ENCODE measurements around the gene PIK3C3.

Gene PIK3C3

DNA sequence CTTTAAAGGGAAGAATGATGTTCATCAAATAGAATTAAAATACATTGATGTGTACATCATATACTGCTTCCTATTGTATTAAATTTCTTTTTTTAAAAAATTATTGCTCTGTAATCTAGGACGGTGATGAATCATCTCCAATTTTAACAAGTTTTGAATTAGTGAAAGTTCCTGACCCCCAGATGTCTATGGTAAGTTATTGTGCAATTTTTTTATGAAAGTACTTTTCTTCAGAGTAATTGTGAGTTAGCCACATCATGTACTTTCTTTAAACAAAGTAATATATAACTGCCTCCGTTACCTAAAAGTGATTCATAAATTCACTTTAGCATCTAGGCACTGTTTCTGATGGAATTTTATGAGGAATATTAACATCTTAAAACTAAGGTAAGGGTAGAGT lies 38.1 kb downstream of the PIK3C3 start:
- H3K27ac ChIP-seq (ENCODE audit: extremely low read depth, low read depth, low read length): no peak overlapping the region
- CTCF ChIA-PET: no interaction called here

DNA sequence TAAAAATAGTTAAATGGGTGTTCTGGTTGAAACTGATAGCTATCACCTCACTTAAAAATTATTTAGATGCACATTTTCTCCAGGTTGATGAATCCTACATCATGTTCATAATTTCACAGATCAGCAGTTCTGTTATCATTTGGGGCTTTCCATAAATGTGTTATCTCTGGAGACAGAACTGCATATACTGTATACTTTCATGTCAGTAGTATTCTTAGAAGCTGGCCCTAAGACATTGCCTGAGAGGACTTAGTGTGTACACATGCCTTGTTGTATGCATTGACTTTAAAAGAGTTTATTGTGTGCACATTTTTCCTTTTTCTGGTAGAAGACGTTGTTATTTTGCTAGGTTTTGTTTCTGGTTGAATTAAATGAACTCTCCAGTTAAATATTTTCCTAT lies 41.0 kb downstream of the PIK3C3 start:
- Histone ChIP-seq H3K27ac (ENCODE audit: extremely low read depth, low read depth, low read length) (no peak overlapping the region), H3K36me3 (ENCODE audit: control insufficient read depth in 2 of 2, insufficient read depth in 1 of 2, low read length in 2 of 2) (peaks cover 44 to 54% of the 10 kb centered on the region in 2 experiments), H3K9me3 (ENCODE audit: control insufficient read depth, insufficient read depth, low read depth, low read length) (no peaks in the 10 kb centered on the region), H3K4me1 (ENCODE audit: control insufficient read depth, insufficient read depth, low read length) (no peaks in the 10 kb centered on the region), H3K4me3 (ENCODE audit: low read depth, low read length) (no peak overlapping the region)
- TF ChIP-seq BCL11A (tag by site-specific recombination; IDR thresholded peaks at IDR 0.05; ENCODE audit: low read depth) (no peak), GLI2 (tag by site-specific recombination; IDR thresholded peaks at IDR 0.05; ENCODE audit: borderline replicate concordance, low read depth) (no peak), ZNF514 (tag by site-specific recombination; IDR thresholded peaks at IDR 0.05) (no peak), ZNF571 (tag by site-specific recombination; IDR thresholded peaks at IDR 0.05) (no peak), ZBTB48 (tag by site-specific recombination; IDR thresholded peaks at IDR 0.05) (no peak)
- CTCF ChIA-PET: interaction anchor here (1.4 kb wide), 1 partner anchor 57 kb away, joined by 7 read pairs; no protein-coding TSS in a partner anchor
- POLR2A ChIA-PET: no interaction called here

More for the DNA sequence above, 38.1 kb downstream of the PIK3C3 start:
- no peak for TF ChIP-seq FEZF1 (tag by site-specific recombination; IDR thresholded peaks at IDR 0.05)
- no peak for TF ChIP-seq ZNF558 (tag by site-specific recombination; IDR thresholded peaks at IDR 0.05)
- TF ChIP-seq ZNF23 (tag by site-specific recombination; IDR thresholded peaks at IDR 0.05; ENCODE audit: borderline replicate concordance): no peak
- TF ChIP-seq ZNF341 (tag by site-specific recombination; IDR thresholded peaks at IDR 0.05; ENCODE audit: low read depth): no peak
- TF ChIP-seq, protein P1, sequence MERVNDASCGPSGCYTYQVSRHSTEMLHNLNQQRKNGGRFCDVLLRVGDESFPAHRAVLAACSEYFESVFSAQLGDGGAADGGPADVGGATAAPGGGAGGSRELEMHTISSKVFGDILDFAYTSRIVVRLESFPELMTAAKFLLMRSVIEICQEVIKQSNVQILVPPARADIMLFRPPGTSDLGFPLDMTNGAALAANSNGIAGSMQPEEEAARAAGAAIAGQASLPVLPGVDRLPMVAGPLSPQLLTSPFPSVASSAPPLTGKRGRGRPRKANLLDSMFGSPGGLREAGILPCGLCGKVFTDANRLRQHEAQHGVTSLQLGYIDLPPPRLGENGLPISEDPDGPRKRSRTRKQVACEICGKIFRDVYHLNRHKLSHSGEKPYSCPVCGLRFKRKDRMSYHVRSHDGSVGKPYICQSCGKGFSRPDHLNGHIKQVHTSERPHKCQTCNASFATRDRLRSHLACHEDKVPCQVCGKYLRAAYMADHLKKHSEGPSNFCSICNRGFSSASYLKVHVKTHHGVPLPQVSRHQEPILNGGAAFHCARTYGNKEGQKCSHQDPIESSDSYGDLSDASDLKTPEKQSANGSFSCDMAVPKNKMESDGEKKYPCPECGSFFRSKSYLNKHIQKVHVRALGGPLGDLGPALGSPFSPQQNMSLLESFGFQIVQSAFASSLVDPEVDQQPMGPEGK (tag by site-specific recombination; IDR thresholded peaks at IDR 0.05): no peak
- TF ChIP-seq ZNF473 (tag by site-specific recombination; IDR thresholded peaks at IDR 0.05): no peak
- no peak for TF ChIP-seq HOXD13 (CRISPR knock-in tag; IDR thresholded peaks at IDR 0.05; ENCODE audit: borderline replicate concordance)
- no peak for TF ChIP-seq ZNF600 (tag by site-specific recombination; IDR thresholded peaks at IDR 0.05)
- TF ChIP-seq ZNF501 (tag by site-specific recombination; IDR thresholded peaks at IDR 0.05): no peak
- no peak for TF ChIP-seq HOXA7 (CRISPR knock-in tag; IDR thresholded peaks at IDR 0.05; ENCODE audit: borderline replicate concordance)
- TF ChIP-seq GFI1B (tag by site-specific recombination; IDR thresholded peaks at IDR 0.05): no peak
- TF ChIP-seq ZNF10 (tag by site-specific recombination; IDR thresholded peaks at IDR 0.05): no peak
- TF ChIP-seq ZFP41 (tag by site-specific recombination; IDR thresholded peaks at IDR 0.05; ENCODE audit: borderline replicate concordance): no peak
- no peak for TF ChIP-seq ZNF514 (tag by site-specific recombination; IDR thresholded peaks at IDR 0.05)
- no peak for TF ChIP-seq ZNF747 (tag by site-specific recombination; IDR thresholded peaks at IDR 0.05)
- no peak for TF ChIP-seq ZNF585B (tag by site-specific recombination; IDR thresholded peaks at IDR 0.05)
- no peak for TF ChIP-seq ZNF548 (tag by site-specific recombination; IDR thresholded peaks at IDR 0.05)
- no peak for TF ChIP-seq HOXC10 (CRISPR knock-in tag; IDR thresholded peaks at IDR 0.05)
- POLR2A ChIA-PET: no interaction called here
- H3K9me3 ChIP-seq (ENCODE audit: control insufficient read depth, insufficient read depth, low read depth, low read length): no peaks in the 10 kb centered on the region
- H3K4me3 ChIP-seq (ENCODE audit: low read depth, low read length): no peak overlapping the region
- H3K36me3 ChIP-seq (ENCODE audit: control insufficient read depth in 2 of 2, insufficient read depth in 1 of 2, low read length in 2 of 2): peaks cover 30 to 37% of the 10 kb centered on the region in 2 experiments
- peaks cover 4% of the 10 kb centered on the region; the same call in 1 of the 2 replicates for H3K4me1 ChIP-seq (ENCODE audit: control insufficient read depth, insufficient read depth, low read length)

- Histone ChIP-seq H3K27ac (ENCODE audit: extremely low read depth, low read depth, low read length) (no peak overlapping the region), H3K9me3 (ENCODE audit: control insufficient read depth, insufficient read depth, low read depth, low read length) (no peaks in the 10 kb centered on the region), H3K4me3 (ENCODE audit: low read depth, low read length) (no peak overlapping the region), H3K4me1 (ENCODE audit: control insufficient read depth, insufficient read depth, low read length) (no peaks in the 10 kb centered on the region), H3K36me3 (ENCODE audit: control insufficient read depth in 2 of 2, insufficient read depth in 1 of 2, low read length in 2 of 2) (peaks cover 46 to 58% of the 10 kb centered on the region in 2 experiments)
- ChIA-PET POLR2A (no interaction called here), CTCF (interaction anchor here (0.6 kb wide), 1 partner anchor 32 kb away, joined by 3 read pairs; no protein-coding TSS in a partner anchor)
- TF ChIP-seq OVOL3 (tag by site-specific recombination; IDR thresholded peaks at IDR 0.05): no peak
- no peak for TF ChIP-seq YY2 (tag by site-specific recombination; IDR thresholded peaks at IDR 0.05)
- no peak for TF ChIP-seq SP2 (tag by site-specific recombination; IDR thresholded peaks at IDR 0.05)
- no peak for TF ChIP-seq HOXC10 (CRISPR knock-in tag; IDR thresholded peaks at IDR 0.05)
- TF ChIP-seq, protein P2, sequence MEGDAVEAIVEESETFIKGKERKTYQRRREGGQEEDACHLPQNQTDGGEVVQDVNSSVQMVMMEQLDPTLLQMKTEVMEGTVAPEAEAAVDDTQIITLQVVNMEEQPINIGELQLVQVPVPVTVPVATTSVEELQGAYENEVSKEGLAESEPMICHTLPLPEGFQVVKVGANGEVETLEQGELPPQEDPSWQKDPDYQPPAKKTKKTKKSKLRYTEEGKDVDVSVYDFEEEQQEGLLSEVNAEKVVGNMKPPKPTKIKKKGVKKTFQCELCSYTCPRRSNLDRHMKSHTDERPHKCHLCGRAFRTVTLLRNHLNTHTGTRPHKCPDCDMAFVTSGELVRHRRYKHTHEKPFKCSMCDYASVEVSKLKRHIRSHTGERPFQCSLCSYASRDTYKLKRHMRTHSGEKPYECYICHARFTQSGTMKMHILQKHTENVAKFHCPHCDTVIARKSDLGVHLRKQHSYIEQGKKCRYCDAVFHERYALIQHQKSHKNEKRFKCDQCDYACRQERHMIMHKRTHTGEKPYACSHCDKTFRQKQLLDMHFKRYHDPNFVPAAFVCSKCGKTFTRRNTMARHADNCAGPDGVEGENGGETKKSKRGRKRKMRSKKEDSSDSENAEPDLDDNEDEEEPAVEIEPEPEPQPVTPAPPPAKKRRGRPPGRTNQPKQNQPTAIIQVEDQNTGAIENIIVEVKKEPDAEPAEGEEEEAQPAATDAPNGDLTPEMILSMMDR (tag by site-specific recombination; IDR thresholded peaks at IDR 0.05): no peak
- no peak for TF ChIP-seq ZNF596 (tag by site-specific recombination; IDR thresholded peaks at IDR 0.05)
- TF ChIP-seq ZBTB49 (tag by site-specific recombination; IDR thresholded peaks at IDR 0.05; ENCODE audit: low read depth): no peak
- TF ChIP-seq ZNF677 (tag by site-specific recombination; IDR thresholded peaks at IDR 0.05): no peak
- no peak for TF ChIP-seq PRDM1 (tag by site-specific recombination; IDR thresholded peaks at IDR 0.05)
Measured at GRCh38 chr18:41999751-42000150, 44.7 kb downstream of the PIK3C3 start.
